ENCODE results near the gene C10orf67. TPM values are rescaled to one million over a fixed set of nuclear protein-coding genes. Genes with fewer than 3 reads are reported as not detected.
"Not testable (repeated sequence)": the region's sequence is repeated elsewhere in the genome, so short reads cannot be mapped to it uniquely, and the experiment has no call there.

The C10orf67 gene
- total and polyA plus RNA-seq, 2 donors (not counting 1 experiment from before 2014, with no cell fraction given) = not detected

- H4K20me1 ChIP-seq (ENCODE audit: control insufficient read depth, insufficient read depth, low read length, poor library complexity, severe bottlenecking) = no peaks in the 10 kb centered on the region
- no peak overlapping the region for H2AFZ ChIP-seq (ENCODE audit: insufficient read depth, low read depth, low read length, poor library complexity, severe bottlenecking)
- no peak overlapping the region for H3K4me3 ChIP-seq (ENCODE audit: control extremely low read depth in 1 of 5, extremely low read depth in 1 of 5, insufficient read depth in 1 of 5, low read depth in 2 of 5, low read length in 4 of 5)
- no peaks in the 10 kb centered on the region for H3K4me1 Mint-ChIP-seq
- 75% methylated on average over 1 of the region's 2 CpGs for WGBS (ENCODE audit: insufficient coverage)
- no peak for TF ChIP-seq EZH2 (IDR thresholded peaks at IDR 0.05; ENCODE audit: borderline replicate concordance, insufficient read depth, low read depth, low read length, poor library complexity, severe bottlenecking)
- no peak for TF ChIP-seq CTCF (IDR thresholded peaks at IDR 0.05)
- no peak overlapping the region for H3K4me3 Mint-ChIP-seq
- H3K4me2 ChIP-seq (replicated peaks; ENCODE audit: low read depth, low read length, poor library complexity, severe bottlenecking) = no peak overlapping the region
- no peaks in the 10 kb centered on the region for H3K36me3 ChIP-seq (replicated peaks in 1 of 2; ENCODE audit: control extremely low read depth in 1 of 2, control insufficient read depth in 1 of 2, extremely low read depth in 1 of 2, insufficient read depth in 2 of 2, low read length in 1 of 2)
- ATAC-seq (ENCODE audit: low read depth) (no peak), DNase-seq (no peak)
- no peaks in the 10 kb centered on the region for H3K9me3 ChIP-seq (ENCODE audit: control extremely low read depth in 1 of 3, control insufficient read depth in 2 of 3, insufficient read depth in 1 of 3, low read length in 2 of 3)
- no peak overlapping the region for H3K27ac ChIP-seq (ENCODE audit: low read length in 2 of 2)
- H3K4me1 ChIP-seq (ENCODE audit: control insufficient read depth in 2 of 2, insufficient read depth in 2 of 2, low read length in 2 of 2) = no peaks in the 10 kb centered on the region
- CTCF ChIA-PET = no interaction called here
- H3K9ac ChIP-seq (ENCODE audit: low read length) = no peak overlapping the region
- no peak overlapping the region for H3K27ac Mint-ChIP-seq
- H3K9me3 Mint-ChIP-seq (ENCODE audit: insufficient read depth) = peaks cover 4% of the 10 kb centered on the region
- POLR2A ChIA-PET = no interaction called here
- no peaks in the 10 kb centered on the region for H3K27me3 Mint-ChIP-seq
- no peaks in the 10 kb centered on the region for H3K27me3 ChIP-seq (replicated peaks in 1 of 4; ENCODE audit: control extremely low read depth in 1 of 4, control insufficient read depth in 3 of 4, insufficient read depth in 4 of 4, low read length in 3 of 4)
- intact Hi-C loops (cut with micrococcal nuclease) = no loop called here
- no peaks in the 10 kb centered on the region for H3K79me2 ChIP-seq (ENCODE audit: control insufficient read depth, insufficient read depth, low read length)
These were observed 90.8 kb downstream of the C10orf67 start for GRCh38 chr10:23253780-23254179.

GRCh38 chr10:23252859-23253258, 91.7 kb downstream of the C10orf67 start:
- not testable (repeated sequence) for H3K9me3 Mint-ChIP-seq (ENCODE audit: insufficient read depth); H3K4me3 Mint-ChIP-seq
- WGBS (ENCODE audit: insufficient coverage) = 94% methylated on average over 3 of the region's 4 CpGs

GRCh38 chr10:23241779-23242178, 102.8 kb downstream of the C10orf67 start:
- H3K27me3 ChIP-seq (replicated peaks in 1 of 4; ENCODE audit: control extremely low read depth in 1 of 4, control insufficient read depth in 3 of 4, insufficient read depth in 4 of 4, low read length in 3 of 4); H3K9me3 Mint-ChIP-seq (ENCODE audit: insufficient read depth); ATAC-seq (ENCODE audit: low read depth); H3K4me3 Mint-ChIP-seq; H3K36me3 ChIP-seq (replicated peaks in 1 of 2; ENCODE audit: control extremely low read depth in 1 of 2, control insufficient read depth in 1 of 2, extremely low read depth in 1 of 2, insufficient read depth in 2 of 2, low read length in 1 of 2); H3K27me3 Mint-ChIP-seq; H3K79me2 ChIP-seq (ENCODE audit: control insufficient read depth, insufficient read depth, low read length); POLR2A ChIA-PET; H3K4me2 ChIP-seq (replicated peaks; ENCODE audit: low read depth, low read length, poor library complexity, severe bottlenecking); H3K27ac Mint-ChIP-seq; H3K9ac ChIP-seq (ENCODE audit: low read length); H2AFZ ChIP-seq (ENCODE audit: insufficient read depth, low read depth, low read length, poor library complexity, severe bottlenecking); H3K4me3 ChIP-seq (ENCODE audit: control extremely low read depth in 1 of 5, extremely low read depth in 1 of 5, insufficient read depth in 1 of 5, low read depth in 2 of 5, low read length in 4 of 5); H3K9me3 ChIP-seq (ENCODE audit: control extremely low read depth in 1 of 3, control insufficient read depth in 2 of 3, insufficient read depth in 1 of 3, low read length in 2 of 3); H3K27ac ChIP-seq (ENCODE audit: low read length in 2 of 2); H4K20me1 ChIP-seq (ENCODE audit: control insufficient read depth, insufficient read depth, low read length, poor library complexity, severe bottlenecking); DNase-seq; CTCF ChIA-PET; H3K4me1 Mint-ChIP-seq; intact Hi-C loops (cut with micrococcal nuclease); H3K4me1 ChIP-seq (ENCODE audit: control insufficient read depth in 2 of 2, insufficient read depth in 2 of 2, low read length in 2 of 2): not testable (repeated sequence)
- no CpG with 5 or more reads among the region's 1 CpG for WGBS (ENCODE audit: insufficient coverage)

More at GRCh38 chr10:23252859-23253258, 91.7 kb downstream of the C10orf67 start:
- H3K4me1 ChIP-seq (ENCODE audit: control insufficient read depth in 2 of 2, insufficient read depth in 2 of 2, low read length in 2 of 2); H4K20me1 ChIP-seq (ENCODE audit: control insufficient read depth, insufficient read depth, low read length, poor library complexity, severe bottlenecking); H3K9me3 ChIP-seq (ENCODE audit: control extremely low read depth in 1 of 3, control insufficient read depth in 2 of 3, insufficient read depth in 1 of 3, low read length in 2 of 3); H3K4me1 Mint-ChIP-seq; H3K79me2 ChIP-seq (ENCODE audit: control insufficient read depth, insufficient read depth, low read length); DNase-seq; H3K4me2 ChIP-seq (replicated peaks; ENCODE audit: low read depth, low read length, poor library complexity, severe bottlenecking); H3K9ac ChIP-seq (ENCODE audit: low read length); H3K36me3 ChIP-seq (replicated peaks in 1 of 2; ENCODE audit: control extremely low read depth in 1 of 2, control insufficient read depth in 1 of 2, extremely low read depth in 1 of 2, insufficient read depth in 2 of 2, low read length in 1 of 2); H3K4me3 ChIP-seq (ENCODE audit: control extremely low read depth in 1 of 5, extremely low read depth in 1 of 5, insufficient read depth in 1 of 5, low read depth in 2 of 5, low read length in 4 of 5); H3K27ac ChIP-seq (ENCODE audit: low read length in 2 of 2); H2AFZ ChIP-seq (ENCODE audit: insufficient read depth, low read depth, low read length, poor library complexity, severe bottlenecking); POLR2A ChIA-PET; ATAC-seq (ENCODE audit: low read depth); H3K27ac Mint-ChIP-seq; H3K27me3 Mint-ChIP-seq; CTCF ChIA-PET; H3K27me3 ChIP-seq (replicated peaks in 1 of 4; ENCODE audit: control extremely low read depth in 1 of 4, control insufficient read depth in 3 of 4, insufficient read depth in 4 of 4, low read length in 3 of 4); intact Hi-C loops (cut with micrococcal nuclease): not testable (repeated sequence)
